ENCODE results near the gene TCAP. TPM values are rescaled to one million over a fixed set of nuclear protein-coding genes. Genes with fewer than 3 reads are reported as not detected.

TCAP gene
- total and polyA plus RNA-seq, 10 of the 15 experiments (the other 5 are each of a cell fraction or from before 2014, with no cell fraction given): 0.17 to 1.0 (median 0.36) TPM; not detected in 3

GRCh38 chr17:39676198-39676819 lies 11.2 kb downstream of the TCAP start (continued):
- TF ChIP-seq, protein P1, sequence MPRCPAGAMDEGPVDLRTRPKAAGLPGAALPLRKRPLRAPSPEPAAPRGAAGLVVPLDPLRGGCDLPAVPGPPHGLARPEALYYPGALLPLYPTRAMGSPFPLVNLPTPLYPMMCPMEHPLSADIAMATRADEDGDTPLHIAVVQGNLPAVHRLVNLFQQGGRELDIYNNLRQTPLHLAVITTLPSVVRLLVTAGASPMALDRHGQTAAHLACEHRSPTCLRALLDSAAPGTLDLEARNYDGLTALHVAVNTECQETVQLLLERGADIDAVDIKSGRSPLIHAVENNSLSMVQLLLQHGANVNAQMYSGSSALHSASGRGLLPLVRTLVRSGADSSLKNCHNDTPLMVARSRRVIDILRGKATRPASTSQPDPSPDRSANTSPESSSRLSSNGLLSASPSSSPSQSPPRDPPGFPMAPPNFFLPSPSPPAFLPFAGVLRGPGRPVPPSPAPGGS (IDR thresholded peaks at IDR 0.05; ENCODE audit: borderline replicate concordance, insufficient read depth, low read depth, low read length, poor library complexity, severe bottlenecking): no peak
- no peak for TF ChIP-seq HDAC2 (IDR thresholded peaks at IDR 0.05)
- no peak for TF ChIP-seq MEF2B (IDR thresholded peaks at IDR 0.05; ENCODE audit: partially characterized antibody, poor library complexity, severe bottlenecking)
- no peak for TF ChIP-seq NFYB (IDR thresholded peaks at IDR 0.05; ENCODE audit: insufficient read depth, low read depth, low read length)
- no peak for TF ChIP-seq ZNF622 (IDR thresholded peaks at IDR 0.05)
- no peak for TF ChIP-seq USF2 (IDR thresholded peaks at IDR 0.05; ENCODE audit: borderline replicate concordance, low read depth, low read length)
- no peak for TF ChIP-seq TCF3 (IDR thresholded peaks at IDR 0.05; ENCODE audit: borderline replicate concordance, insufficient read depth, low read depth, low read length)
- no peak for TF ChIP-seq ZSCAN29 (IDR thresholded peaks at IDR 0.05)
- no peak for TF ChIP-seq SMAD5 (IDR thresholded peaks at IDR 0.05; ENCODE audit: low read depth)
- no peak for TF ChIP-seq CHD1 (IDR thresholded peaks at IDR 0.05; ENCODE audit: low read depth, low read length)
- no peak for TF ChIP-seq FOXK2 (IDR thresholded peaks at IDR 0.05)
- no peak for TF ChIP-seq ELK1 (IDR thresholded peaks at IDR 0.05; ENCODE audit: low read depth, low read length)
- TF ChIP-seq BHLHE40 (IDR thresholded peaks at IDR 0.05; ENCODE audit: borderline replicate concordance in 1 of 2, low read depth in 2 of 2, low read length in 1 of 2): peak; percentile 11 to 70; a peak in 1 of 4 replicates
- no peak for TF ChIP-seq ZBTB11 (CRISPR knock-in tag; IDR thresholded peaks at IDR 0.05)
- TF ChIP-seq WRNIP1 (IDR thresholded peaks at IDR 0.05; ENCODE audit: borderline replicate concordance, low read depth, low read length): no peak
- no peak for TF ChIP-seq STAT1 (conservative IDR thresholded peaks at IDR 0.05)
- TF ChIP-seq BACH1 (IDR thresholded peaks at IDR 0.05; ENCODE audit: borderline replicate concordance): 0 out of 2 replicates have a peak, but pooled peaks have one; percentile 3
- no peak for TF ChIP-seq RAD21 (IDR thresholded peaks at IDR 0.05; ENCODE audit: insufficient read depth, low read depth, low read length)
- TF ChIP-seq SMARCA5 (IDR thresholded peaks at IDR 0.05): peak; percentile 87
- TF ChIP-seq, protein P2, sequence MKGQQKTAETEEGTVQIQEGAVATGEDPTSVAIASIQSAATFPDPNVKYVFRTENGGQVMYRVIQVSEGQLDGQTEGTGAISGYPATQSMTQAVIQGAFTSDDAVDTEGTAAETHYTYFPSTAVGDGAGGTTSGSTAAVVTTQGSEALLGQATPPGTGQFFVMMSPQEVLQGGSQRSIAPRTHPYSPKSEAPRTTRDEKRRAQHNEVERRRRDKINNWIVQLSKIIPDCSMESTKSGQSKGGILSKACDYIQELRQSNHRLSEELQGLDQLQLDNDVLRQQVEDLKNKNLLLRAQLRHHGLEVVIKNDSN (IDR thresholded peaks at IDR 0.05; ENCODE audit: borderline replicate concordance, extremely low read length, insufficient read depth, low read depth, low read length): no peak
- no peak for TF ChIP-seq E2F4 (IDR thresholded peaks at IDR 0.05; ENCODE audit: low read depth, low read length)
